ENCODE data around the gene TAF1D.

Gene TAF1D

GRCh38 chr11:93719310-93719709 lies 22.0 kb downstream of the TAF1D start:
- no peak for DNase-seq

GRCh38 chr11:93718057-93718563 lies 23.2 kb downstream of the TAF1D start:
- DNase-seq, result no peak

GRCh38 chr11:93717501-93717900 lies 23.8 kb downstream of the TAF1D start:
- DNase-seq, result no peak

GRCh38 chr11:93715797-93716396 lies 25.4 kb downstream of the TAF1D start:
- DNase-seq, result no peak

GRCh38 chr11:93712678-93713077 lies 28.6 kb downstream of the TAF1D start:
- DNase-seq, result no peak

- DNase-seq, result no peak
Observed at GRCh38 chr11:93710239-93710638, 31.1 kb downstream of the TAF1D start.

GRCh38 chr11:93704237-93704636 lies 37.1 kb downstream of the TAF1D start:
- no peak for DNase-seq

- no peak for DNase-seq
Observed at GRCh38 chr11:93700830-93701229, 40.5 kb downstream of the TAF1D start.

GRCh38 chr11:93697611-93698010 lies 43.7 kb downstream of the TAF1D start:
- DNase-seq, result no peak

GRCh38 chr11:93694557-93694956 lies 46.7 kb downstream of the TAF1D start:
- no peak for DNase-seq

GRCh38 chr11:93694109-93694508 lies 47.2 kb downstream of the TAF1D start:
- no peak for DNase-seq

GRCh38 chr11:93689240-93689639 lies 52.1 kb downstream of the TAF1D start:
- no peak for DNase-seq

- DNase-seq, result no peak
Observed at GRCh38 chr11:93686812-93687211, 54.5 kb downstream of the TAF1D start.

- no peak for DNase-seq
Observed at GRCh38 chr11:93686226-93686625, 55.1 kb downstream of the TAF1D start.
